GM23338 (cell line): Measurements from ENCODE around the gene MYLK3. TPM values are rescaled to one million over a fixed set of nuclear protein-coding genes. Genes with fewer than 3 reads are reported as not detected.

ENCODE experiments used
- ATAC-seq: fragments of 200-7000 bp; cut with Tn5 transposase; 3 replicates; pipeline ENCODE4 v1.9.1; 2020
- DNase-seq: peaks from one replicate; pipeline ENCODE4 v3.0.0-alpha.2; 2015; ENCODE audit warnings: low spot score
- H2AFZ ChIP-seq: fragments of 200-600 bp; sonication (generic); 2 replicates; pipeline ENCODE4 v1.8.0; 2016; ENCODE audit warnings: antibody characterized with exemption, mild to moderate bottlenecking, moderate library complexity
- H3F3A ChIP-seq: fragments of 200-600 bp; sonication (generic); replicated peaks from 2 replicates; pipeline ENCODE4 v1.8.0; 2017; ENCODE audit warnings: antibody characterized with exemption, mixed run types, low read depth
- H3K27ac ChIP-seq: fragments of 200-600 bp; sonication (generic); 2 replicates; pipeline ENCODE4 v1.6.1; 2016; ENCODE audit warnings: low read depth
- H3K27me3 ChIP-seq: fragments of 200-600 bp; sonication (generic); 2 replicates; pipeline ENCODE4 v1.8.0; 2016; ENCODE audit warnings: mild to moderate bottlenecking, mixed run types, moderate library complexity; ENCODE audit not compliant: insufficient read depth
- H3K36me3 ChIP-seq: fragments of 200-600 bp; sonication (generic); 2 replicates; pipeline ENCODE4 v1.8.0; 2016; ENCODE audit warnings: mild to moderate bottlenecking; ENCODE audit not compliant: insufficient read depth
- H3K4me1 ChIP-seq: fragments of 200-600 bp; sonication (generic); 2 replicates; pipeline ENCODE4 v1.8.0; 2016; ENCODE audit warnings: mild to moderate bottlenecking, moderate library complexity; ENCODE audit not compliant: insufficient read depth
- H3K4me2 ChIP-seq: fragments of 200-600 bp; sonication (generic); 2 replicates; pipeline ENCODE4 v1.7.1; 2017; ENCODE audit warnings: mixed run types
- H3K4me3 ChIP-seq: fragments of 200-600 bp; sonication (generic); 2 replicates; pipeline ENCODE4 v1.6.1; 2016; ENCODE audit warnings: mixed run types
- H3K79me2 ChIP-seq: fragments of 200-600 bp; sonication (generic); replicated peaks from 2 replicates; pipeline ENCODE4 v1.8.0; 2017; ENCODE audit warnings: mild to moderate bottlenecking; ENCODE audit not compliant: insufficient read depth
- H3K9me2 ChIP-seq: fragments of 200-600 bp; sonication (generic); 2 replicates; pipeline ENCODE4 v1.8.0; 2017; ENCODE audit not compliant: insufficient read depth
- H4K20me1 ChIP-seq: fragments of 200-600 bp; sonication (generic); replicated peaks from 2 replicates; pipeline ENCODE4 v1.8.0; 2017; ENCODE audit warnings: mild to moderate bottlenecking; ENCODE audit not compliant: insufficient read depth
- H3K27ac Mint-ChIP-seq: 2 replicates; pipeline ENCODE4 v1.8.0; 2020; ENCODE audit warnings: inconsistent platforms, mild to moderate bottlenecking, moderate library complexity, mixed read lengths
- H3K27me3 Mint-ChIP-seq: 3 replicates; pipeline ENCODE4 v1.8.0; 2022; ENCODE audit warnings: low read depth, mild to moderate bottlenecking, moderate library complexity, mixed read lengths, inconsistent platforms; ENCODE audit not compliant: insufficient read depth, poor library complexity
- H3K36me3 Mint-ChIP-seq: 3 replicates; pipeline ENCODE4 v1.8.0; 2021; ENCODE audit warnings: low read depth, mild to moderate bottlenecking, inconsistent platforms, moderate library complexity, mixed read lengths
- H3K4me1 Mint-ChIP-seq: 3 replicates; pipeline ENCODE4 v1.8.0; 2020; ENCODE audit warnings: mild to moderate bottlenecking, inconsistent platforms, mixed read lengths
- H3K4me3 Mint-ChIP-seq: 3 replicates; pipeline ENCODE4 v1.8.0; 2021; ENCODE audit warnings: moderate library complexity, mild to moderate bottlenecking, inconsistent platforms, mixed read lengths
- H3K9me3 Mint-ChIP-seq: 3 replicates; pipeline ENCODE4 v1.8.0; 2020; ENCODE audit warnings: moderate library complexity, mild to moderate bottlenecking, inconsistent platforms, mixed read lengths
- CREB1 ChIP-seq: fragments of 250-450 bp; sonication (Bioruptor Pico); IDR thresholded peaks from 2 replicates; pipeline ENCODE4 v1.5.0; 2020; ENCODE audit warnings: low read depth, mild to moderate bottlenecking, moderate library complexity
- EZH2 ChIP-seq: fragments of 200-600 bp; sonication (generic); IDR thresholded peaks from one replicate; pipeline ENCODE4 v1.8.0; 2017; ENCODE audit warnings: antibody characterized with exemption, mild to moderate bottlenecking, low read depth; ENCODE audit not compliant: unreplicated experiment
- EZH2phosphoT487 ChIP-seq: fragments of 200-600 bp; sonication (generic); IDR thresholded peaks from one replicate; pipeline ENCODE4 v1.8.1; 2018; ENCODE audit warnings: antibody characterized with exemption; ENCODE audit not compliant: unreplicated experiment
- NANOG ChIP-seq: IDR thresholded peaks from 2 replicates; pipeline ENCODE4 v1.6.1; 2016; ENCODE audit warnings: antibody characterized with exemption, borderline replicate concordance
- STAT1 ChIP-seq: IDR thresholded peaks from one replicate; pipeline ENCODE4 v1.6.1; 2016; ENCODE audit warnings: antibody characterized with exemption; ENCODE audit not compliant: unreplicated experiment
- ZNF114 ChIP-seq: fragments of 250-450 bp; sonication (Bioruptor Pico); IDR thresholded peaks from 2 replicates; pipeline ENCODE4 v1.5.0; 2020; ENCODE audit warnings: mild to moderate bottlenecking, moderate library complexity
- ZNF331 ChIP-seq: fragments of 250-450 bp; sonication (Bioruptor Pico); IDR thresholded peaks from 2 replicates; pipeline ENCODE4 v1.5.0; 2020; ENCODE audit warnings: low read depth, mild to moderate bottlenecking, moderate library complexity
- polyA plus RNA-seq: library from polyadenylated mRNA; unstranded; fragments of >200 nt; fragmentation: Nextera tagmentation; extraction: Ambion mirVana; gene quantifications from 2 replicates; pipeline ENCODE4 v1.2.1, GENCODE V29; 2016
- total RNA-seq: library from RNA; depleted of rRNA; stranded (reverse); fragments of >200 nt; shearing (Covaris generic); gene quantifications from 2 replicates; pipeline ENCODE4 v1.2.3, GENCODE V29; 2014
- TF ChIP-seq, protein P1 (sequence below): fragments of 250-450 bp; sonication (Bioruptor Pico); IDR thresholded peaks from 2 replicates; pipeline ENCODE4 v1.5.0; 2020; ENCODE audit warnings: mild to moderate bottlenecking, moderate library complexity
- TF ChIP-seq, protein P2 (sequence below), 2 experiments: fragments of 200-600 bp in 1 of 2; sonication (generic) in 1 of 2; conservative IDR thresholded peaks; 2 replicates each; pipeline versions ENCODE4 v1.5.1 to v1.6.1; 2016 to 2017; ENCODE audit warnings: antibody characterized with exemption in 2 of 2, low read depth in 2 of 2, mild to moderate bottlenecking in 2 of 2, moderate library complexity in 1 of 2
- TF ChIP-seq, protein P3 (sequence below): IDR thresholded peaks from 2 replicates; pipeline ENCODE4 v1.6.1; 2016; ENCODE audit warnings: antibody characterized with exemption

MYLK3 gene
- total and polyA plus RNA-seq, 2 experiments from 2014 or later, result 0.18 to 0.63 TPM

DNA sequence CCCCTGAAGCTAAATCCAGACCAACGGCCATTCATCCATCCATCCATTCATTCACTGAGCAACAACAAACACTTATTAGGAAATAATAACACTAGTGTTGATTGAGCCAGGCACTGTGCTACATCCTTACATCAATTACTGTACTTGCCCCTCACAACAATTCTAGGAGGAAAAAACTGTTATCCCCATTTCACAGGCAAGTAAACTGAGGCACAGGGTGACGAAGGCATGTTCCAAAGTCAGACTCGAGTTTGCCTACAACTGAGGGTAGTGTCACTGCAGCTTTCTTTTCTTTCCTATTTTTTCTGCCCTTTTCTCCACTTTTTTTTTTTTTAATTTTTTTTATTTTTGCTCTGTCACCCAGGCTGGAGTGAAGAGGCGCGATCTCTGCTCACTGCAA lies 11.2 kb upstream of the MYLK3 start (continued):
- TF ChIP-seq EZH2phosphoT487 (no peak), CREB1 (CRISPR knock-in tag) (no peak), ZNF331 (CRISPR knock-in tag) (no peak)

DNA sequence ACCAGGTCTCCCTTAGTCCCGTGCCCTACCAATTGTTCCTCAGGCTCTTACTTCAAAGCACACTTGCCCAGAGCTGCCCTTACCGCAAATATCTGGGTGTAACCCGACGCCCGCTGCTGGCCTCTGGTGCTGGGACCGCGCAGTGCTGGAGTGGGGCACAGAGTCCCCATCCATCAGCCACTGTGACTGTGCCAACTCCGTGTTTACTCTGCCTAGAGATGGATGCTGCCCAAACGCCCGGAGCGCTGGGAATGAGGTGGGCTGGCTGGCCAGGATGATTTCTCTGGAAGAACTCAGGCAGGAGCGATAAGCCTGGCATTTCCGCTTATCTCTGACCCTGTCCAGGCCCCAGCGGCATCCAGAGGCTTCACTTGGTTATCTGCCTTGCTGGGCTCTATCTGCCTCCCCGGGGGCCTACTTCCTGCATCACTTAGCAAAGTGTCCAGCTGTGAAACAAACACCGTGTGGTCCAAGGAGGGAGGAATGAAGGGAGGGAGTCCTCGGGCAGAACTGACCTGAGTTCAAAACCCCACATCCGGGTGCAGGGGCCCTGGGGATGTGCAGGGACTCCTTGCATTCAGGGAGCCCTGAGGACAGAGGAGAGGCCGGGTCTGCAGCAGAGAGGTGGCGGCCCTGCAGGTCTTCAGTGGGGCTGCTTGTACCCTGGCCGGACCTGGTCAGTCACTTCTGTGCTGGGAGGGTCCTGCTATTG lies 9.4 kb upstream of the MYLK3 start:
- Histone ChIP-seq H3K27ac (no peak overlapping the region), H3K4me1 (peaks cover 4% of the 10 kb centered on the region; the same call in 1 of the 2 replicates), H3K79me2 (no peaks in the 10 kb centered on the region), H4K20me1 (no peaks in the 10 kb centered on the region), H3F3A (no peaks in the 10 kb centered on the region), H2AFZ (peak overlapping the region; percentile 80), H3K27me3 (no peaks in the 10 kb centered on the region), H3K9me2 (no peaks in the 10 kb centered on the region), H3K4me2 (no peak overlapping the region), H3K4me3 (no peak overlapping the region), H3K36me3 (no peaks in the 10 kb centered on the region)
- DNase-seq (peak; percentile 26), ATAC-seq (peak; percentile 72)
- TF ChIP-seq ZNF114 (CRISPR knock-in tag) (no peak), NANOG (no peak), EZH2 (no peak), STAT1 (no peak)
- TF ChIP-seq, protein P1, sequence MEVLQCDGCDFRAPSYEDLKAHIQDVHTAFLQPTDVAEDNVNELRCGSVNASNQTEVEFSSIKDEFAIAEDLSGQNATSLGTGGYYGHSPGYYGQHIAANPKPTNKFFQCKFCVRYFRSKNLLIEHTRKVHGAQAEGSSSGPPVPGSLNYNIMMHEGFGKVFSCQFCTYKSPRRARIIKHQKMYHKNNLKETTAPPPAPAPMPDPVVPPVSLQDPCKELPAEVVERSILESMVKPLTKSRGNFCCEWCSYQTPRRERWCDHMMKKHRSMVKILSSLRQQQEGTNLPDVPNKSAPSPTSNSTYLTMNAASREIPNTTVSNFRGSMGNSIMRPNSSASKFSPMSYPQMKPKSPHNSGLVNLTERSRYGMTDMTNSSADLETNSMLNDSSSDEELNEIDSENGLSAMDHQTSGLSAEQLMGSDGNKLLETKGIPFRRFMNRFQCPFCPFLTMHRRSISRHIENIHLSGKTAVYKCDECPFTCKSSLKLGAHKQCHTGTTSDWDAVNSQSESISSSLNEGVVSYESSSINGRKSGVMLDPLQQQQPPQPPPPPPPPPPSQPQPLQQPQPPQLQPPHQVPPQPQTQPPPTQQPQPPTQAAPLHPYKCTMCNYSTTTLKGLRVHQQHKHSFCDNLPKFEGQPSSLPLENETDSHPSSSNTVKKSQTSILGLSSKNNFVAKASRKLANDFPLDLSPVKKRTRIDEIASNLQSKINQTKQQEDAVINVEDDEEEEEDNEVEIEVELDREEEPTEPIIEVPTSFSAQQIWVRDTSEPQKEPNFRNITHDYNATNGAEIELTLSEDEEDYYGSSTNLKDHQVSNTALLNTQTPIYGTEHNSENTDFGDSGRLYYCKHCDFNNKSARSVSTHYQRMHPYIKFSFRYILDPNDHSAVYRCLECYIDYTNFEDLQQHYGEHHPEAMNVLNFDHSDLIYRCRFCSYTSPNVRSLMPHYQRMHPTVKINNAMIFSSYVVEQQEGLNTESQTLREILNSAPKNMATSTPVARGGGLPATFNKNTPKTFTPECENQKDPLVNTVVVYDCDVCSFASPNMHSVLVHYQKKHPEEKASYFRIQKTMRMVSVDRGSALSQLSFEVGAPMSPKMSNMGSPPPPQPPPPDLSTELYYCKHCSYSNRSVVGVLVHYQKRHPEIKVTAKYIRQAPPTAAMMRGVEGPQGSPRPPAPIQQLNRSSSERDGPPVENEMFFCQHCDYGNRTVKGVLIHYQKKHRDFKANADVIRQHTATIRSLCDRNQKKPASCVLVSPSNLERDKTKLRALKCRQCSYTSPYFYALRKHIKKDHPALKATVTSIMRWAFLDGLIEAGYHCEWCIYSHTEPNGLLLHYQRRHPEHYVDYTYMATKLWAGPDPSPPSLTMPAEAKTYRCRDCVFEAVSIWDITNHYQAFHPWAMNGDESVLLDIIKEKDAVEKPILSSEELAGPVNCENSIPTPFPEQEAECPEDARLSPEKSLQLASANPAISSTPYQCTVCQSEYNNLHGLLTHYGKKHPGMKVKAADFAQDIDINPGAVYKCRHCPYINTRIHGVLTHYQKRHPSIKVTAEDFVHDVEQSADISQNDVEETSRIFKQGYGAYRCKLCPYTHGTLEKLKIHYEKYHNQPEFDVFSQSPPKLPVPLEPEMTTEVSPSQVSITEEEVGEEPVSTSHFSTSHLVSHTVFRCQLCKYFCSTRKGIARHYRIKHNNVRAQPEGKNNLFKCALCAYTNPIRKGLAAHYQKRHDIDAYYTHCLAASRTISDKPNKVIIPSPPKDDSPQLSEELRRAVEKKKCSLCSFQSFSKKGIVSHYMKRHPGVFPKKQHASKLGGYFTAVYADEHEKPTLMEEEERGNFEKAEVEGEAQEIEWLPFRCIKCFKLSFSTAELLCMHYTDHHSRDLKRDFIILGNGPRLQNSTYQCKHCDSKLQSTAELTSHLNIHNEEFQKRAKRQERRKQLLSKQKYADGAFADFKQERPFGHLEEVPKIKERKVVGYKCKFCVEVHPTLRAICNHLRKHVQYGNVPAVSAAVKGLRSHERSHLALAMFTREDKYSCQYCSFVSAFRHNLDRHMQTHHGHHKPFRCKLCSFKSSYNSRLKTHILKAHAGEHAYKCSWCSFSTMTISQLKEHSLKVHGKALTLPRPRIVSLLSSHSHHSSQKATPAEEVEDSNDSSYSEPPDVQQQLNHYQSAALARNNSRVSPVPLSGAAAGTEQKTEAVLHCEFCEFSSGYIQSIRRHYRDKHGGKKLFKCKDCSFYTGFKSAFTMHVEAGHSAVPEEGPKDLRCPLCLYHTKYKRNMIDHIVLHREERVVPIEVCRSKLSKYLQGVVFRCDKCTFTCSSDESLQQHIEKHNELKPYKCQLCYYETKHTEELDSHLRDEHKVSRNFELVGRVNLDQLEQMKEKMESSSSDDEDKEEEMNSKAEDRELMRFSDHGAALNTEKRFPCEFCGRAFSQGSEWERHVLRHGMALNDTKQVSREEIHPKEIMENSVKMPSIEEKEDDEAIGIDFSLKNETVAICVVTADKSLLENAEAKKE (CRISPR knock-in tag), result no peak
- TF ChIP-seq, protein P2, sequence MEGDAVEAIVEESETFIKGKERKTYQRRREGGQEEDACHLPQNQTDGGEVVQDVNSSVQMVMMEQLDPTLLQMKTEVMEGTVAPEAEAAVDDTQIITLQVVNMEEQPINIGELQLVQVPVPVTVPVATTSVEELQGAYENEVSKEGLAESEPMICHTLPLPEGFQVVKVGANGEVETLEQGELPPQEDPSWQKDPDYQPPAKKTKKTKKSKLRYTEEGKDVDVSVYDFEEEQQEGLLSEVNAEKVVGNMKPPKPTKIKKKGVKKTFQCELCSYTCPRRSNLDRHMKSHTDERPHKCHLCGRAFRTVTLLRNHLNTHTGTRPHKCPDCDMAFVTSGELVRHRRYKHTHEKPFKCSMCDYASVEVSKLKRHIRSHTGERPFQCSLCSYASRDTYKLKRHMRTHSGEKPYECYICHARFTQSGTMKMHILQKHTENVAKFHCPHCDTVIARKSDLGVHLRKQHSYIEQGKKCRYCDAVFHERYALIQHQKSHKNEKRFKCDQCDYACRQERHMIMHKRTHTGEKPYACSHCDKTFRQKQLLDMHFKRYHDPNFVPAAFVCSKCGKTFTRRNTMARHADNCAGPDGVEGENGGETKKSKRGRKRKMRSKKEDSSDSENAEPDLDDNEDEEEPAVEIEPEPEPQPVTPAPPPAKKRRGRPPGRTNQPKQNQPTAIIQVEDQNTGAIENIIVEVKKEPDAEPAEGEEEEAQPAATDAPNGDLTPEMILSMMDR (conservative IDR thresholded peaks at IDR 0.05; ENCODE audit: low read depth in 2 of 2), result no peak
- TF ChIP-seq, protein P3, sequence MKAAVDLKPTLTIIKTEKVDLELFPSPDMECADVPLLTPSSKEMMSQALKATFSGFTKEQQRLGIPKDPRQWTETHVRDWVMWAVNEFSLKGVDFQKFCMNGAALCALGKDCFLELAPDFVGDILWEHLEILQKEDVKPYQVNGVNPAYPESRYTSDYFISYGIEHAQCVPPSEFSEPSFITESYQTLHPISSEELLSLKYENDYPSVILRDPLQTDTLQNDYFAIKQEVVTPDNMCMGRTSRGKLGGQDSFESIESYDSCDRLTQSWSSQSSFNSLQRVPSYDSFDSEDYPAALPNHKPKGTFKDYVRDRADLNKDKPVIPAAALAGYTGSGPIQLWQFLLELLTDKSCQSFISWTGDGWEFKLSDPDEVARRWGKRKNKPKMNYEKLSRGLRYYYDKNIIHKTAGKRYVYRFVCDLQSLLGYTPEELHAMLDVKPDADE, result no peak
- Mint-ChIP-seq H3K27ac (no peak overlapping the region), H3K27me3 (peaks cover 12% of the 10 kb centered on the region), H3K4me3 (no peak overlapping the region), H3K9me3 (no peaks in the 10 kb centered on the region; the same call in 2 of the 3 replicates), H3K36me3 (no peaks in the 10 kb centered on the region), H3K4me1 (peaks cover 17% of the 10 kb centered on the region)
